Thymus (tissue), 11 donors: ENCODE results near the gene EXD2. TPM values are rescaled to one million over a fixed set of nuclear protein-coding genes. Genes with fewer than 3 reads are reported as not detected.
"Not testable (repeated sequence)": the region's sequence is repeated elsewhere in the genome, so short reads cannot be mapped to it uniquely, and the experiment has no call there.

Experiments
- DNase-seq, 9 donors: peaks; one replicate each; pipeline ENCODE4 v3.0.0-alpha.2; 2013; ENCODE audit warnings: low spot score in 9 of 9, low read depth in 6 of 9, missing footprints in 1 of 9
- H3K27ac ChIP-seq, 2 donors: one replicate each; pipeline ENCODE4 v1.5.1; 2013; ENCODE audit warnings: control low read depth in 1 of 2, low read depth in 1 of 2, low read length in 1 of 2, mild to moderate bottlenecking in 1 of 2, moderate library complexity in 1 of 2
- H3K27me3 ChIP-seq, 2 donors: one replicate each; pipeline ENCODE4 v1.5.1; 2013; ENCODE audit warnings: low read length in 1 of 2; ENCODE audit not compliant: control insufficient read depth in 2 of 2, insufficient read depth in 1 of 2
- H3K36me3 ChIP-seq, 2 donors: one replicate each; pipeline ENCODE4 v1.5.1; 2013; ENCODE audit warnings: low read length in 1 of 2, mild to moderate bottlenecking in 1 of 2, moderate library complexity in 1 of 2; ENCODE audit not compliant: control insufficient read depth in 2 of 2, insufficient read depth in 2 of 2
- H3K4me1 ChIP-seq, 2 donors: one replicate each; pipeline ENCODE4 v1.5.1; 2013; ENCODE audit warnings: low read length in 2 of 2; ENCODE audit not compliant: control insufficient read depth in 2 of 2, insufficient read depth in 2 of 2
- H3K4me3 ChIP-seq, 2 donors: one replicate each; pipeline ENCODE4 v1.5.1; 2013; ENCODE audit warnings: low read length in 2 of 2, control low read depth in 1 of 2, mild to moderate bottlenecking in 1 of 2
- H3K9me3 ChIP-seq, 2 donors: one replicate each; pipeline ENCODE4 v1.5.1; 2013; ENCODE audit warnings: low read length in 1 of 2, mild to moderate bottlenecking in 1 of 2; ENCODE audit not compliant: control insufficient read depth in 2 of 2, insufficient read depth in 1 of 2
- WGBS: extraction: QIAGEN DNeasy Blood & Tissue Kit; methylation state at CpG from one replicate; pipeline ENCODE4 v1.1.7; 2013; 5-methylcytosine and 5-hydroxymethylcytosine counted together
- polyA plus RNA-seq: library from polyadenylated mRNA; stranded (reverse); fragments of 200-250 nt; gene quantifications from one replicate; pipeline ENCODE4 v1.2.3, GENCODE V29; 2013
- total RNA-seq: library from RNA; stranded (reverse); fragments of 120-200 nt; gene quantifications from one replicate; pipeline ENCODE4 v1.2.4, GENCODE V29; 2013
- donor health status: healthy.

Gene EXD2
- total and polyA plus RNA-seq, 2 donors = 9.5 to 13.0 TPM

DNA sequence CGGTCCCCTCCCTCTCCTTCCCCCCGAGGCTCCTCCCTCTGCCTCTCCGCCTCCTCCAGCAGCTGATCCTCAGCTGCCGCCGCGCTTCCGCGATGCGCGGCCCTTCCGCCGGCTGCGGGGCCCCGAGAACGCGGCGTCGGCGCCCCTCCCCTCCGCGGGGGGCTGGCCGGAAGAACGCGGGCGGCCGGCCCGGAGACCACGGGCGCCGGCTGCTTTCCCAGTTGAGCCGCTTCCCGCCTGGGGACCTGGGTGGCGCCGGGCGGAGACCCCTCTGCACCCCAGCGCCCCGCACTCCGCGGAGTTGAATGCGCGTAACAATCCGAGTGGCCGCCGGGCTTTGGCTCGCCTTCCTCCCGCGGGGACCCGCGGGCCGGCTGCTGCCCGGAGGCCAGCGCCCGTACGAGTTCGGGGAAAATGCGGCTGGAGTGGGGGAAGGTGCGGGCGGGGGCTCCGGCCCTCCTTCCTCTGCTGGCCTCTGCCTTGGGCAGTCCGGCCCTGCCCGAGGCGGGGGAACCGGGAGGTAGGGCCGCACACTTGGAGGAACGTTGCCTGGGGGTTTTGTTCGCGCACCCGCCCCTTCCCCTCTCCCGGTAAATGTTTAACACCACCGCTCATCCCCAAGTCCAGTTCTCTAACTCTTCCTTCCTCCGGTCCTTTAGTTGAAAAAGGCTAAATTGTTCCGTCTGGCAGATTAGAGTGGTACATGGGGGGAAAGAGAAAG lies 38.0 kb upstream of the EXD2 start:
- peaks cover 12 to 15% of the 10 kb centered on the region in 2 donors for H3K4me1 ChIP-seq
- DNase-seq = peak; percentile 79 to 96 (median 88)
- peak overlapping the region; percentile 30 to 94 for H3K27ac ChIP-seq
- peak overlapping the region; percentile 76 to 89 for H3K4me3 ChIP-seq
- H3K9me3 ChIP-seq = no peaks in the 10 kb centered on the region
- peaks cover 5 to 9% of the 10 kb centered on the region in 2 donors for H3K36me3 ChIP-seq
- under 1% methylated on average over 72 of the region's 72 CpGs for WGBS
- peaks cover 14 to 29% of the 10 kb centered on the region in 2 donors for H3K27me3 ChIP-seq

GRCh38 chr14:69153873-69154270 lies 37.4 kb upstream of the EXD2 start:
- Histone ChIP-seq H3K27ac (peak overlapping the region; percentile 30 to 94), H3K27me3 (peaks cover 14 to 31% of the 10 kb centered on the region in 2 donors), H3K4me3 (peak overlapping the region; percentile 76 to 89), H3K36me3 (peaks cover under 1 to 5% of the 10 kb centered on the region in 2 donors), H3K9me3 (no peaks in the 10 kb centered on the region), H3K4me1 (peaks cover 12 to 15% of the 10 kb centered on the region in 2 donors)
- WGBS = 14% methylated on average over 13 of the region's 13 CpGs
- peak in 2 of 9 donors; percentile 8 to 11 for DNase-seq

DNA sequence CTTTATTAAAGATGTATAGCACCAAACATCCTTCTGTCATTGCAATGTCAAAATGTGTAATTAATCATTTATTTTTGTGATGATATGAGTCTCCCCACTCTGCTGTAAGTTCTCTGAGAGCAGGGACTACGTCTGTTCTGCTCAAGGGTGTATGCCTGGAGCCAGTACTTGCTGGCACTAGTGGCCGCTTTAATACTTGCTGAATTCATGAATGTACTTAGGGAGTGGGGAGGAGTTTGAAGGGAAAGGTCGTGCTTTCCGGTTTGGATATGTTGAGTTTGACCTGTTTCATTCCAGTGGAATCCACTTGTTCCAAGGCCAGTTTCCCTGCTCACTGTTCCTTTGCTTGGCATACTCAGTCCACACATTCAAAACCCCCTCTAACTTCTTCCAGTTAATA lies 36.5 kb upstream of the EXD2 start:
- Histone ChIP-seq H3K27me3 (peaks cover 14 to 31% of the 10 kb centered on the region in 2 donors), H3K4me1 (peaks cover 12 to 15% of the 10 kb centered on the region in 2 donors), H3K36me3 (no peaks in the 10 kb centered on the region), H3K27ac (no peak overlapping the region), H3K4me3 (no peak overlapping the region), H3K9me3 (no peaks in the 10 kb centered on the region)
- no peak for DNase-seq
- WGBS = 88% methylated on average over 4 of the region's 4 CpGs

GRCh38 chr14:69156224-69156623 lies 35.1 kb upstream of the EXD2 start:
- Histone ChIP-seq H3K36me3 (no peaks in the 10 kb centered on the region), H3K4me1 (peaks cover 4 to 5% of the 10 kb centered on the region in 2 donors), H3K4me3 (no peak overlapping the region), H3K27ac (no peak overlapping the region), H3K9me3 (no peaks in the 10 kb centered on the region), H3K27me3 (peaks cover 14 to 33% of the 10 kb centered on the region in 2 donors)
- no peak for DNase-seq

- Histone ChIP-seq H3K27ac (no peak overlapping the region), H3K4me3 (no peak overlapping the region), H3K27me3 (peaks cover 0 to 4% of the 10 kb centered on the region in 2 donors), H3K9me3 (no peaks in the 10 kb centered on the region), H3K4me1 (no peaks in the 10 kb centered on the region), H3K36me3 (no peaks in the 10 kb centered on the region)
- no peak for DNase-seq
- WGBS = 83% methylated on average over 1 of the region's 1 CpG
Measured at GRCh38 chr14:69161590-69161989, 29.7 kb upstream of the EXD2 start.

DNA sequence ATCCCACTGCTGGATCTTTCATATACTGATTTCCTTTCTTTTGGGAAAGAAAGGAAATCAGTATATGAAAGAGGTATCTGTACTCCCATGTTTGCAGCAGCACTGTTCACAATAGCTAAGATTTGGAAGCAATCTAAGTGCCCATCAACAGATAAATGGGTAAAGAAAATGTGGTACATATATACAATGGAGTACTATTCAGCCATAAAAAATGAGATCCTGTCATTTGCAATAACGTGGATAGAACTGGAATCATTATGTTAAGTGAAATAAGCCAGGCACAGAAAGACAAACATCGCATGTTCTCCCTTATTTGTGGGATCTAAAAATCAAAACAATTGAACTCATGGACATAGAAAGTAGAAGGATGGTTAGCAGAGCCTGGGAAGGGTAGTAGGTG lies 25.5 kb upstream of the EXD2 start:
- not testable (repeated sequence) for H3K27ac ChIP-seq, DNase-seq, H3K4me3 ChIP-seq, H3K9me3 ChIP-seq, H3K27me3 ChIP-seq, H3K4me1 ChIP-seq, H3K36me3 ChIP-seq
- WGBS = 95% methylated on average over 2 of the region's 2 CpGs

GRCh38 chr14:69170839-69171238 lies 20.5 kb upstream of the EXD2 start:
- H3K27me3 ChIP-seq = no peaks in the 10 kb centered on the region
- no peaks in the 10 kb centered on the region for H3K36me3 ChIP-seq
- no peaks in the 10 kb centered on the region for H3K4me1 ChIP-seq
- no peak overlapping the region for H3K27ac ChIP-seq
- no peaks in the 10 kb centered on the region for H3K9me3 ChIP-seq
- no peak overlapping the region for H3K4me3 ChIP-seq
- DNase-seq = no peak
- 92% methylated on average over 1 of the region's 1 CpG for WGBS

DNA sequence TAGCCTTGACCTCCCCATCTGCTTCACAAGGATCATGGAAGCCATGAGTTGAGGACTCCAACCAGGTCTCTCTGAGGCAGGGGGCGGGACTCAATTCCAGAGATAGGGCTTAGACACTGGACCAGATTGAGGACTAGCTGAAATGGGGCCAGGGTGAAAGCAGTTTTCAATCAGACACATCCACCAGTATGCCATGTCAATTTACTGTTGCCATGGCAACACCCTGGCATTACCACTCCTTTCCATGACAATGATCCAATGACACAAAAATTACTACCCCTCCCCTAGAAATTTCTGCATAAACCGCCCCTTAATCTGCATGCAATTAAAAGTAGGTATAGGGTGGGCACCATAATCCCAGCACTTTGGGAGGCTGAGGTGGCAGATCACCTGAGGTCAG lies 19.7 kb upstream of the EXD2 start:
- 95% methylated on average over 2 of the region's 2 CpGs for WGBS
- Histone ChIP-seq H3K4me1 (no peaks in the 10 kb centered on the region), H3K27me3 (no peaks in the 10 kb centered on the region), H3K27ac (no peak overlapping the region), H3K9me3 (no peaks in the 10 kb centered on the region), H3K36me3 (no peaks in the 10 kb centered on the region), H3K4me3 (no peak overlapping the region)
- no peak for DNase-seq

- Histone ChIP-seq H3K4me1 (no peaks in the 10 kb centered on the region), H3K36me3 (no peaks in the 10 kb centered on the region), H3K27ac (no peak overlapping the region), H3K27me3 (no peaks in the 10 kb centered on the region), H3K9me3 (no peaks in the 10 kb centered on the region), H3K4me3 (no peak overlapping the region)
- DNase-seq = no peak
Measured at GRCh38 chr14:69175130-69175529, 16.2 kb upstream of the EXD2 start.
